PC-3 (cell line): ENCODE results near the gene OGA. TPM values are rescaled to one million over a fixed set of nuclear protein-coding genes. Genes with fewer than 3 reads are reported as not detected.
A peak's percentile ranks its signal among the peaks of the same experiment; 100 is the strongest.

Experiments used
- ATAC-seq: fragments of 200-7000 bp; cut with Tn5 transposase; 2 replicates; pipeline ENCODE4 v1.9.1; 2020; ENCODE audit warnings: mild to moderate bottlenecking, moderate library complexity
- BruUV-seq: library from RNA; stranded (reverse); fragments of 400-500 nt; replicated peaks from 2 replicates; lab custom pipeline; 2021; lab: Mats Ljungman, UMichigan
- CTCF ChIA-PET: fragments of 300-600 bp; sonication (Branson Sonifier 250); formaldehyde crosslinking; loops from one replicate; lab custom pipeline; 2022; ENCODE audit warnings: antibody characterized with exemption; lab: Charles Lee
- POLR2A ChIA-PET: fragments of 300-600 bp; sonication (Branson Sonifier 250); formaldehyde crosslinking; loops from one replicate; lab custom pipeline; 2022; ENCODE audit warnings: antibody characterized with exemption; ENCODE audit not compliant: unreplicated experiment; lab: Charles Lee
- DNase-seq: peaks from one replicate; pipeline ENCODE4 v3.0.0-alpha.2; 2015
- H2AFZ ChIP-seq: fragments of 300-600 bp; sonication (generic); 2 replicates; pipeline ENCODE4 v1.6.0; 2016; ENCODE audit warnings: antibody characterized with exemption, low read length
- H3F3A ChIP-seq: fragments of 300-600 bp; sonication (generic); one replicate; pipeline ENCODE4 v1.6.0; 2017; ENCODE audit warnings: antibody characterized with exemption, low read length, control low read depth, mild to moderate bottlenecking; ENCODE audit not compliant: unreplicated experiment
- H3K27ac ChIP-seq: fragments of 300-600 bp; sonication (generic); 2 replicates; pipeline ENCODE4 v1.5.1; 2016; ENCODE audit warnings: mild to moderate bottlenecking, low read length
- H3K27me3 ChIP-seq: fragments of 300-600 bp; sonication (generic); 2 replicates; pipeline ENCODE4 v1.6.1; 2016; ENCODE audit warnings: low read length, mixed read lengths
- H3K36me3 ChIP-seq: fragments of 300-600 bp; sonication (generic); 2 replicates; pipeline ENCODE4 v1.6.1; 2016; ENCODE audit warnings: low read depth, mixed run types, low read length, mixed read lengths
- H3K4me1 ChIP-seq: fragments of 300-600 bp; sonication (generic); 2 replicates; pipeline ENCODE4 v1.5.1; 2016; ENCODE audit warnings: low read length; ENCODE audit not compliant: insufficient read depth
- H3K4me2 ChIP-seq: fragments of 300-600 bp; sonication (generic); 2 replicates; pipeline ENCODE4 v1.6.0; 2016; ENCODE audit warnings: low read length
- H3K4me3 ChIP-seq: fragments of 300-600 bp; sonication (generic); 2 replicates; pipeline ENCODE4 v1.5.1; 2016; ENCODE audit warnings: mild to moderate bottlenecking, low read length, mixed read lengths
- H3K79me2 ChIP-seq: fragments of 300-600 bp; sonication (generic); 2 replicates; pipeline ENCODE4 v1.6.1; 2017; ENCODE audit warnings: low read length, mixed read lengths
- H3K9ac ChIP-seq: fragments of 300-600 bp; sonication (generic); 2 replicates; pipeline ENCODE4 v1.6.0; 2016; ENCODE audit warnings: mild to moderate bottlenecking, low read length
- H3K9me2 ChIP-seq: fragments of 300-600 bp; sonication (generic); replicated peaks from 2 replicates; pipeline ENCODE4 v1.6.1; 2016; ENCODE audit warnings: mixed run types, low read length, mixed read lengths
- H3K9me3 ChIP-seq: fragments of 300-600 bp; sonication (generic); 2 replicates; pipeline ENCODE4 v1.6.1; 2016; ENCODE audit warnings: low read length, mixed read lengths
- H4K20me1 ChIP-seq: fragments of 300-600 bp; sonication (generic); 2 replicates; pipeline ENCODE4 v1.6.1; 2016; ENCODE audit warnings: low read length, mixed read lengths
- CTCF ChIP-seq: fragments of 300-600 bp; sonication (generic); conservative IDR thresholded peaks from 2 replicates; pipeline ENCODE4 v1.5.1; 2017; ENCODE audit warnings: antibody characterized with exemption, low read depth, mild to moderate bottlenecking, low read length
- EZH2 ChIP-seq: fragments of 300-600 bp; sonication (generic); IDR thresholded peaks from one replicate; pipeline ENCODE4 v1.6.1; 2017; ENCODE audit warnings: antibody characterized with exemption, mild to moderate bottlenecking, low read length; ENCODE audit not compliant: unreplicated experiment
- EZH2phosphoT487 ChIP-seq: fragments of 300-600 bp; sonication (generic); IDR thresholded peaks from 2 replicates; pipeline ENCODE4 v1.6.1; 2018; ENCODE audit warnings: mild to moderate bottlenecking, antibody characterized with exemption, low read length, borderline replicate concordance
- intact Hi-C: fragments of 100-400 bp; cut with micrococcal nuclease; formaldehyde crosslinking; loops from 2 replicates; pipeline ENCODE4 v1.9.0; 2023
- total RNA-seq: library from RNA; depleted of rRNA; stranded (reverse); fragments of >200 nt; gene quantifications from 2 replicates; pipeline ENCODE4 v1.2.3, GENCODE V29; 2014

OGA gene
- total RNA-seq, 1 experiment from 2014 or later = 42.7 TPM

DNA sequence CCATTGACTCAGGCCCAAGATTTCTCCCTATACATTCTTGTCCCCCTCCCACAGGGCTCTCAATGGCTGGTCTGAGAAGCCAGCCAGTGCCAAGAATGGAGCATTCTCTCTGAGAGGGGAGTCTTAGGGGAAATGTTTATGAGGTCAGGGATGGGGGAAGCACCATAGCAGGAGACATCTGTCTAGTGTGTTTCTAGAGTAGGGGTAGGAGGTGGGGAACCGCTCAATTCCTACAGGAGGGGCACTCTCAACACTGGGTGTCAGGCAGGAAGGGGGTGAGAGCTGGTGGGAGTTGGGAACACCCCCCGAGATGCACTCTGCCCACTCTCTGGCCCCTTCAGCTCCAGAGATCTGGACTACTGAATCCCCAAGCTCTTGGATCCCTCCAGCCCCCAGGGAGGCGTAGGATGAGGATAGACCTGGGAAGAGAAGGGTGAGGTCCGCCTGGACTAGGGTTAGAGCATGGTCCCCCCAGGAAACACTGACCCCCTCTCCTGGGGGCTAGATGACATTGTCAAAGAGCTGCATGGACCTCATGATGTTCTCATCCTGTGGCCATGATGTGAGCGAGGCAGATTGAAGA, 8.7 kb upstream of the OGA start:
- no peaks in the 10 kb centered on the region for H3K79me2 ChIP-seq

DNA sequence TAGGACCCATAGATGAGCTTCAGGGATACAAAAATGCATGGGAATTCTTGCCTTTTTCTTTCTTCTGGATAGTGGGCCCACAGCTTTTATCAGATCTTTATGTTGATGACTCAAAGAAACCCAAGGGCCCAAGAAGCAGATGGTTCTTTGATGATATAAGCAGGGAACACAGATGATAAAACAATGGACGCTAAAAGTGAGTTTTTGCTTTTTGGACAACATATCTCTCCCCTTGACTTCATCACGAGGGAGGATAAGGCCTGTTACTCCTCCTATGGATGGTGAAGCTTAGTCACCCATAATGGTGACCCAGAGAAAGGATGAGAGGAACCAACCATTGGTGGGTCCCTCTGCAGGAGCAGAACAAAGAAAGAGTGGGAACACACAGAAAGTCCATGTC, 6.5 kb upstream of the OGA start:
- H3K36me3 ChIP-seq = no peaks in the 10 kb centered on the region
- no peak for TF ChIP-seq CTCF
- H3K27ac ChIP-seq = no peak overlapping the region
- CTCF ChIA-PET = no interaction called here
- DNase-seq (no peak), ATAC-seq (no peak)
- no peaks in the 10 kb centered on the region for H3F3A ChIP-seq
- H3K9me2 ChIP-seq = no peaks in the 10 kb centered on the region
- H4K20me1 ChIP-seq = no peaks in the 10 kb centered on the region
- no peaks in the 10 kb centered on the region for H3K27me3 ChIP-seq
- no TSS peak for BruUV-seq
- no peak overlapping the region for H2AFZ ChIP-seq
- H3K4me1 ChIP-seq = peaks cover 2% of the 10 kb centered on the region; the same call in 1 of the 2 replicates
- H3K9ac ChIP-seq = no peak overlapping the region
- no peak overlapping the region for H3K4me3 ChIP-seq
- no peaks in the 10 kb centered on the region for H3K9me3 ChIP-seq
- H3K79me2 ChIP-seq = no peaks in the 10 kb centered on the region
- intact Hi-C loops = no loop called here
- POLR2A ChIA-PET = no interaction called here
- H3K4me2 ChIP-seq = no peak overlapping the region

More for the DNA sequence above, 8.7 kb upstream of the OGA start:
- Histone ChIP-seq H3K9me2 (no peaks in the 10 kb centered on the region), H3K27me3 (no peaks in the 10 kb centered on the region), H4K20me1 (no peaks in the 10 kb centered on the region), H3K4me3 (no peak overlapping the region), H3K9me3 (no peaks in the 10 kb centered on the region), H3K9ac (no peak overlapping the region), H3K36me3 (no peaks in the 10 kb centered on the region), H3K27ac (no peak overlapping the region), H3K4me2 (no peak overlapping the region), H2AFZ (no peak overlapping the region), H3K4me1 (peaks cover 12% of the 10 kb centered on the region), H3F3A (no peaks in the 10 kb centered on the region)
- POLR2A ChIA-PET = no interaction called here
- intact Hi-C loops = no loop called here
- ATAC-seq = no peak
- BruUV-seq = no TSS peak
- CTCF ChIA-PET = no interaction called here
- no peak for DNase-seq
- no peak for TF ChIP-seq CTCF

- intact Hi-C loops = loop anchor here (1.0 kb wide), 1 partner anchor 11 kb away; no protein-coding TSS in a partner anchor
- peak; percentile 14 for DNase-seq
- peaks cover 42% of the 10 kb centered on the region for H3K79me2 ChIP-seq
These were observed 809 bp upstream of the OGA start for GRCh38 chr10:101818872-101819633.

More at GRCh38 chr10:101818872-101819633, 809 bp upstream of the OGA start:
- H3F3A ChIP-seq = no peaks in the 10 kb centered on the region
- TSS peak; percentile 51 for BruUV-seq
- H3K27me3 ChIP-seq = no peaks in the 10 kb centered on the region
- no peaks in the 10 kb centered on the region for H3K9me3 ChIP-seq
- CTCF ChIA-PET = interaction anchor here (1.5 kb wide), 1 partner anchor 38 kb away, joined by 4 read pairs; no protein-coding TSS in a partner anchor
- H3K4me3 ChIP-seq = peak overlapping the region; percentile 99
- H3K9me2 ChIP-seq = no peaks in the 10 kb centered on the region
- peaks cover 21% of the 10 kb centered on the region for H3K4me1 ChIP-seq
- peak overlapping the region; percentile 94 for H3K4me2 ChIP-seq
- peaks cover 33% of the 10 kb centered on the region for H4K20me1 ChIP-seq
- no peaks in the 10 kb centered on the region for H3K36me3 ChIP-seq
- TF ChIP-seq EZH2 (no peak), EZH2phosphoT487 (no peak), CTCF (no peak)
- POLR2A ChIA-PET = no interaction called here
- H2AFZ ChIP-seq = peak overlapping the region; percentile 90
- peak overlapping the region; percentile 50 for H3K27ac ChIP-seq
- peak overlapping the region; percentile 54 for H3K9ac ChIP-seq
- ATAC-seq = peak; percentile 39
